Right kidney (tissue), 1 donor: ENCODE results near the gene GFY.

Experiments
- DNase-seq: peaks from one replicate; pipeline ENCODE4 v3.0.0-alpha.2; 2016

Gene GFY

DNA sequence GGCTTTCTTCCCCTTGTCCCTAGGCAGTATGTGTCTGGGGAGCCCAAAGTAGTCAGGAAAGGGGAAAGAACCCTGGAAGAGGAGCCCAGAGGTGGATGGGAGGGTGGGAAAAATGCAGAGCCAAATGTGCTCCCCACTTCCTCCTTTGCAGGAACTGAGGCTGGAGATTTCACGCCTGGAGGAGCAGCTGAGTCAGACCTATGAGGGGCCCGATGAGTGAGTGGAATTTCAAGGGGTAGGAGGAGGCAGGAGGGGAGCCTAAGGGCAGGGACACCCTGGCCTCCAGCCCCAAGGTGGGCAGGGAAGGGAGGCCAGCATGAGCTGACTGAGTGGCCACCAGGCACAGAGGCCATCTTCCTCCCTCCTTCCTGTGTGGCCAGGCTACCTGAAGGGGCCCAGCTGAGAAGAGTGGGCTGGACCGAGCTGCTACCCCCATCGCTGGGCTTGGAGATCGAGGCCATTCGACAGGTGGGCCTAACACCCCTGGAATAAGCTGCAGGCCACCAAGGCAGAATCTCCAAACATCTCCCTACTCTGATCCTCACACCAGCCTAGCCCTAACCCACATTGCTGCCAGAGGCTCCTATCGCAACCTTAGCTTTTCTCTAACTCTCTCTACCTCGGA, 16.3 kb upstream of the GFY start:
- no peak for DNase-seq

DNA sequence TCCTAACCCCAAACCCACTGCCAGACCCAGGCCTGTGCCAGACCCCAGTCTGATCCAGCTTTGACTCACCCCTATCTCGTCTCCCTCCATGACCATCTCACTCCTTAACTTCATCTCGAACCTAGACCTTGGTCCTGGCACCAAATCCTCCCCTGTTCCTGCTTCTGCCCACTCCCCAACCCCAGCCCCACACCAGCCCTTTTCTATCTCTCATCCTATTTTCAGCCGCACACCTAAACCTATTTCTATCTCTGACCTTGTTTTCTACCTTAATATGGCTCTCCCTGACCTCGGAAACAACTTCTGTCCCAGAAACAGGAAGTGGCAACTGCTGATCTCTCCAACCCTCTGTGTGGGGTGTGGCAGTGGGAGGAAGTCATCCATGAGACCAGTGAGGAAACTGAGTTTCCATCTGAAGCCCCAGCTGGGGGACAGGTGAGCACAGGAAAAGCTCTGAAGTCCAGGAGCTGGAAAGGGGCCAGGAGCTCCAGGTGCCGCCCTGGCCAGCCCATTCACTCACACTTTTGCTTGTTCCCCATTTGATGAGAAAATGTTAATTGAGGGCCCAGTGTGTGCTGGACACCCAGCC, 15.7 kb upstream of the GFY start:
- DNase-seq: no peak

DNA sequence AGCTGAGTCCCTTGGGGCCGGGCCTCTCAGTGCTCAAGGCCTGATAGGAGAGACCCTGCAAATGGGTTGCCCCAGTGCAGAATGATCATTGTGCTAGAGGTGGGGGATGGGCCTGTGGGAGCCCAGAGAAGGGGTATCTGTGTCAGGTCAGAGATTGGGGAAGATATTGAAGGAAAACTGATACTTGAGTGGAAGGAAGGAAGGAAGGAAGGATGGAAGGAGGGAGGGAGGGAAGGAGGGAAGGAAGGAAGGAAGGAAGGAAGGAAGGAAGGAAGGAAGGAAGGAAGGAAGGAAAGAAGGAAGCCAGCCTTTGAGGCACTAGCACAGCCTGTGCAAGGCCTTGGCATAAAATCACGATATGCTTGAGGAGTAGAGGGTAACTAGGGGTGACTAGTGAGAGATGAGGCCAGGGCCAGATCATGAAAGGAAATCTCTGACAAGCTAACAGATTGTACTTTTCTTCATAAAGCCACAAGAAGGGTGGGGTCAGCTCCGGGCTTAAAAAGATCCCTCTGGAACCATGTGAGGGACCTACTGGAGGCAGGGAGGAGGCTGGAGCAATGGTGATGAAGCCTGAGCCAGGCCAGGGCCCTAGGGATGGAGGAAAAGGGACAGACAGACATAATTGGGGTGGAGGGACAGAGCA, 13.4 kb upstream of the GFY start:
- DNase-seq: no peak

DNA sequence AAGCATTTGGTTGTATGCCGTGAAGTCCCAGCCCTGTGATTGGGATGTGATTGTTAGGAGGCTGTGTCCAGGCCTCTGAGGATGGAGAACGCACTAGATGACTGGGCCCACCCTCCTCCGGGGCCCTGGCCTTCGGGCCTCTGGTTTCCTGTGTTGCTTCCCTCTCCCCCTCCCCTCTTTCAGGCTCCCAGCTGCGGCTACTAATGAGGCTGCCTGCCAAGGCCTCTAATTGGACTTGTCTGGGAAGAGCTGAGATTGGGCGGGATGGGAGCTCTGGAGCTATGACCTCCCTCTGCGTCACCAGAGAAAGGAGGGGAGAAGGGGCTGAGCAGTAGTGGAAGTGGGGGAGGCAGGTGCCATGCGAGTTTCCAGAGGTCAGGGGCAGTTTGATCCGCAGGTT, 11.8 kb upstream of the GFY start:
- DNase-seq: no peak

DNA sequence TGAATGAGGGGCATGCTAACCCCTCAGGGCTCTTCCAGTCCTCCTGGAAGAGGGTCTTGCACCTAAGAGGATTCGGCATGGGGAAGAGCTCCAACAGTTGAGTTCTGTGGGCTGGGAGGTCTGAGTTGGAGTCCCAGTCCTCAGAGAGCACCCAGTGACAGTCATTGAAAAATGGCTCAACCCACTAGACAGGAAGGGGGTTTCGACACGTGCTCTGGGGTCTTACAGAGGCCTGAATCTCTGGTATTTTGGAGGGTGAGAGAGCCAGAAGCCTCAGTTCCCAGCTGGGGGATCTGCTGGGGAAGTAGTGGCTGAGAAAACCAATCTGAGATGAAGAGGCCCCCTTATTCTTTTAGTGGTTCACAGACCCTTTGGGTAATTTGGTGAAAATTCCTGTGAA, 10.9 kb upstream of the GFY start:
- DNase-seq: no peak

DNA sequence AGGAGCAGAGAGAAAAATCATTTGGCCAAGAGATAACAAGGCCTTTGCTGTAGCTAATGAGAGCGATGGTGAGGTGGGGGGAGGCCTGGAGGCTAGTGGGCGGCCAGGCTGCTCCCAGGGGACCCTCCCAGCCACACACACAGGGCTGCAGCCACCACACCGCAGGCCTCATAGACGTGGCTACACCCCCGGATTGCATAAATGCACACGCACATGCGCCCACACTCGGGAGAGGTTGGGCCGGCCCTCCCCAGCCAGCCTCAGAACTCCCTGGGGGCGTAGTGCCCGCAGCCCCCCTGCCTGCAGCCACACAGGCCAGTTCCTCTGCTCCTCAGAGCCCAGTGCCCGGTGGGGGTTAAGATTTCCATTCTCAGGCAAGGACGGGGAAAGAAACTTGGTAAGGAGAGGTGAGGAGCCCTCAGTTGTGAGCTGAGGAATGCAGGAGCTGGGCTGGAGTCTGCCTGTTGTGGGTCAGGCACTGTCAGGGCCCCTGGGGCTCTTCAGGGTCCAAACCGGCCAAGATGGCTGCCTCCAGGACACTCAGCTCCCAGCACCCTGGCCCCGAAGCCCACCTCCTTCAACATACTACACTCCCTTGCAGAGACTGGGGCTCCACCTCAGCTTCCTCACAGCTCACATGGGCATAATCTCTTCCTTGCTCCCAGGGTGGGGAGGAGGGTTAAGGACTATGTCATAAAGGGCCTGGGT, 9.9 kb upstream of the GFY start:
- DNase-seq: no peak

DNA sequence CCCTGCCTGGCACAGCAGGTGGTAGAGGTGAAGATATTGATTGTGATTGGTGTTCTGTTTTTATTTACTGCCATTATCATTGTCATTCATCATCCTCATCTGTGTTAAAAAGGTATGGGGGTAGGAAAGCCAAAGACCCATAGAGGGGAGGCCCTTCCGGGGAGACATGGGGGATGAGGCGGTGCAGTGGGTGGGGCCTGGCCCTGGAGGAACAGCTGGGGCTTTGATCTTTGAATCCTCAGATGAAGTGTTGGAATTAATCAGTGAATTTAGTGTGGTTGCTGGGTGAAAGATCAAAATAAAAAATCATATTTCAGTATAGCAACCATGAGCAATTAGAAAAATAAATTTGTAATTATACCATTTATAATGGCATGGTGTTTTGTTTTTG, 9.4 kb upstream of the GFY start:
- DNase-seq: no peak

DNA sequence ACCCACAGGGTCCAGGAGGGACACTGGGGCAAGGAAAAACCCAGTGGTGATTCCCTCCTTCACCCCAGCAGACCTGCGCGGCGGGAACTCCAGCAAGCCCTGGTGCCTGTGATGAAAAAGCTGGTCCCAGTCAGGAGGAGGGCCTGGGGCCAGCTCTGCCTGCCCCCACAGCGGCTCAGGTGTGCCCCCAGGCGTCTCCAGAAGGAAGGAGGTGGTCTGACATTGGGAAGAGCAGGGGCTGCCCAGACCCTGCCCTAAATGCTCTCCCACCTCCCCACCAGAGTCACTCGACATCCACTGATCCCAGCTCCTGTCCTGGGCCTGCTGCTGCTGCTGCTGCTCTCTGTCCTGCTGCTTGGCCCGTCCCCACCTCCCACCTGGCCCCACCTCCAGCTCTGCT, 8.1 kb upstream of the GFY start:
- DNase-seq: no peak

DNA sequence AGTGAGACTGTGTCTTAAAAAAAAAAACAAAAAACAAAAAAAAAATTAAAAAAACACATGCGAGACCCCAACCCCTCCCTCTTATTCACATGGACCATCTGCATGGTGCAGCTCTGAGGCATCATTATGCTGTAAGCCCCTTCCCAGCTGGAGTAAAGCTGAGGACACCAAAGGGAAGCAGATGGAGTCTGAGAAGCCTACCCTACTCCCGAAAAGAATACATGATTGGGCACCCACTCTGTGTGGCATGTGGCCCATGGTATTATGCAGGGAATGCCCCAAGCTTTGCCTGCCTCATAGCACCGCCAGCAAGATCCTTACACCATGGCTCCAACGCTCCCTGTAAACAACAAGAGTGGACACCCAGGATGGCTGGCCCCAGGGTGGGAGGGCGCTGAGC, 6.7 kb upstream of the GFY start:
- DNase-seq: no peak

DNA sequence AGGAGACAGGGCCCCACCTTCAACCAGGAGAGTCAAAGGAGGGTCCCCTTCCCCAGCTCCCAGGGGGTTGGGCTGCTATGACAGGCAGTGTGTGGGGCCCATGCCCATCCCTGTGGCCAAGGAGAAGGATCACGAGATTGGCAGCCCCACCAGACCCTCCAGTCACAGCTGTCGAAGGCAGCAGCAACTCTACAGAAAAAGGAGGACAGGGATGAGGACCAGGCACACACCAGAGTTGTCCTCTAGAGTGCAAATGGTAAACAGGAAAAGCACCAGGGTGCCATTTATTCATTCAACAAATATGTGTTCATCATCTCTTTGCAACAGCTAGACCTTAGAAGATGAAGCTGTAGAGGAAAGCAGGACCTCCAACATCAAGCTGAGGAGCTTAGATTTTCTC, 6.0 kb upstream of the GFY start:
- no peak for DNase-seq

DNA sequence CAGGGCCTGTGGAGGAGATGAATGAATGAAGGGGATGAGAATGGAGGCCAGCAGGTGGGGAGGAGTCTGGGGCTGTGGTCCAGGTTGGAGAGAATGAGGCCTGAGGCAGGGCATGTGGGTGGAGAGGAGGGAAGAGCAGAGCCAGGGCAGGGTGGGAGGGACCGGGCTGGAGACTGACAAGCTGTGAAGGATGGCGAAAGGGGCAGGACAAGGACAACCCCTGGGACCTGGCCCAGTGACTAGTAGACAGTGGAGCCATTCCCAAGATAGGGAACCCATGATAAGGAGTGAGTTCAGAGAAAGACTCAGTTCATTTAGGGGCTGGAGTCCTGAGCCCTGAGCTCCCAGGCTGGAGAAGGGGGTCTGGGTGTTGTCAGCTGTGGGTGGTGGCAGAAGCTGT, 5.0 kb upstream of the GFY start:
- DNase-seq: no peak

DNA sequence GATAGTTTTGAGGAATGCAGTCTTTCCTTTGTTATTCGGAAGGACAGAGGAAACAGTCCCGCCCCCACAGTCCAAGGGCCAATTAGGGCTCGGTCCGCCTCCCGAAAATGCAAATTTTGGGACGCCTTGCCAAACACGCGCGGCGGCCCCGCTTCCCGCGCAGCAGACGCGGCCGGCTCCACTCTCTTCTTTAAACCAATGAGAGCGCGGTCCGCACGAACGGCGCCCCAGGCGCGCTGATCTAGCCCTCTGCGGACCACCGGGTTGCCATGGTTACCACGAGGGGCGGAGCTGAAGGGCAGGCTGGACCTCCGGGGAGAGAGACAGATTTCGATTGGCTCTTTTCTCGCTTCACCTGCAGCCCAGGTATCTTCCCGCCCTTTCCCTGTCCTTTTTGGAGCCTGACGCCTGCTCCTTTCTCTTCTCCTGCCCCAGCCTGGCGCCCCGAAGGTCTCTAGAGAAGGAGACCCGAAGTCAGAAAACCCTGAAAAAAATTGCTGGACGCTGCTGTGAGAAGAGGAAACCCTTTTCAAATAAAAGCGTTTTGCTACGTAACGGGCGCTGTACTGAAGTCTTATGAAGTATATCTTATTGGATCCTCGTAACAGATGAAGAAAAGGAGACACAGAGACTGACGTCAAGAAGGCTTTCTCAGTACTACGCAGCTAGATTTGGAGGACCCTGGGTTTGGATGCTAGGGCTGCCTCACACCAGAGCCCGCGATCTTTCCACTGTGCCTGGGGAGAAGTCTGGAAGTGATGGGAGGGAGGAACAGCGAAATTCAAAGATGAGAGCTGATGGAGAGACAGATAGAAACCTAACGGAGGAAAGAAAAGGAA, 3.9 kb upstream of the GFY start:
- DNase-seq: peak; percentile 72

DNA sequence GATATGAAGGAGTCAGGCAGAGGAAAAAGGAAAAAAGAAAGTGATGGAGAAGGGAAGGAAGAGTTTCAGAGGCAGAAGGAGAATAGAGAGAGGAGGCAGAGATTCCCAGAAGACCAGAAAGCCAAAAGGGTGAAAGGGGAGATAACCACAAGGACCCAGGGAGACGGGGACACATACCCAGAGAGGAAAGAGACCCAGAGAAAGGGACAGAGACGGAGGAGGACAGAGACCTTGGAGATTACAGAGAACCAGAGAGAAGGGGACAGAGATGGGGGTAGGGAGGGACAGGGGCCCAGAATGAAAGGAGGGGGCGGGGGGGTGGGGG, 3.3 kb upstream of the GFY start:
- no peak for DNase-seq

DNA sequence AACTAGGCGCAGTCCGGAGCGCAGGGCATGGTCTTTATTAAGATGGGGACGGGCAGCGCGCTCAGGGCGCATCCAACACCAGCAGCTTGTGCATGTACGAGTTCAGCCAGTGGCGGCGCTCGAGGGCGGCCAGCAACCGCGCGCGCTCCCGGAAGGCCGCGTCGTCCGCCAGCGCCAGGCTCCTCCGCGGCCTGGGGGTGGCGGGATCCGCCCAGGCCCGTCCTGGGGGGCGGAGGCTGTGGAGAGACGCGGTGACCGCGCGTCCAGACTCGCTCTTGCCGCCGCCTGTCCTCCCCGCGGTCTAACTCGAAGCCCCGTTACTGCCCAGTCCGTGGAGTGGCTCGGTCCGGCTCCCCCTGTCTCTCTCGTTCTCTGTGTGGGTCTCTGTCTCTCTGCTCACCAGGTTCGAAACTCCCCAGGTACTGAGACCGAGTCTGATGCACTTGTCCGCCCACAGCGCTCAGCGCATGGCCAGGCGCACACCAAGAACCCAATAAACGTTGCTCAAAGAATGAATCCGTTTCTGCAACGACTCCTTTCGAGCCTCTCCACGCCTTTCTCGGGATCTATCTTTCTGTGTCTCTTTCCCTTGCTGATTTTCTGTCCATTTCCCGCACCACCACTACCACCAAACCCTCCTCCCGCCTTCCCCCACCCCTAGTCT, 2.6 kb upstream of the GFY start:
- no peak for DNase-seq

DNA sequence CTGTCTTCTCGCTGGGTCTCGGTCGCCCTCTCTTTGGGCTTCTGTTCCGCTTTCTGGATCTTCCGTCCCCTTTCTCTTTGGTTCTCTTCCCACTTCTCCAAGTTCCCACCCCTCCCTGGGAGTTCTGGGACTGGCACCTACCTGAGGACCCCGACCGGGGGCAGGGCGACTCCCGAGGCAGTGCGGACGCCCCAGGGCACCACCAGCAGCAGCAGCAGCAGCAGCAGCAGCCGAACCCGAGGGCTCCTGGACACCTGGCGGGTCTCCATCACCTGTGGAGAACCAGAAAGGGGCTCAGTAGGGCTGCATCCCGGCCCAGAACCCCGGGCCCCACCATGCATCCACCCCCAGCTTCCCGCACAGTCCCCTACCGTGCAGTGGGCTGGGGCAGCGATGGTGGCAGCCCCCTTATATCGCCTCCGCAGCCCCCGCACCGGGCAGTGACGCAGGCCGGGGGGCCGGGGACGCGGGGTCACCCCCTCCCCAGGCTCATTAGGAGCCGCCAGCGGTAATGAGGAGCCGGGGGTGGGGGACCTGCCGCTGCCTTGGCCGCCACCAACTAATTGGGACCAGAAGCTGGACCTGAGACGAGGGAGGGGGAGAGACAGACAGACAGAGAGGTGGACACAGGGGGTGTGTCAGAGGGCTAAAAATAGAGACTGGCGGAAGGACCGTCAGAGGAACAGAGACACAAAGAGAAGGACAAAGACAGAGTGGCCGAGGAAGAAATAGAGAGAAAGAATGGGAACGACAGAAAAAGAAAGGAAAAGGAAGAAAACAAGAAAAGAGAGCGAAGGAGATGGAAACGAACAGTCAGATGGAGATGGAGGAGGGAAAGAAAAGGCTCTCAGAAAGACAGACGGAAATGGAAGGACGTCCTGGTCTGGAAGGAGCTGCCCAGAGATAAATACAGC, 1.9 kb upstream of the GFY start, which contains the start of gene PTH2:
TSS of gene PTH2 (minus strand) at position 371 of the 914 bp plus-strand sequence. CDS start at position 269, 102 bp downstream.
- no peak for DNase-seq

DNA sequence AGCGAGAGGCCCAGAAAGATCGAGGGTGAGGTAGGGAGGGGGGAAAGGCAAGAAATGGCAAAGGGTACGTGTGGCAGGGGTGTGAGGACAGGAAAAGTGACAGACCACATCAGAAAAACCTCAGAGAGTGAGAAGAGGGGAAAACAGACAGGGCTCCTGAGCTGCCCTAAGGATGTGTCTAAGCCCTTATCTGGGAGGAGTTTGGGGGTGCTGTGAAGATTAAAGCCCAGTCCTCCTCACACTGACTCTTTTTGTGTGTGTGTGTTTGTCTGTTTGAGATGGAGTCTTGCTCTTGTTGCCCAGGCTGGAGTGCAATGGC, 1.2 kb upstream of the GFY start:
- no peak for DNase-seq

DNA sequence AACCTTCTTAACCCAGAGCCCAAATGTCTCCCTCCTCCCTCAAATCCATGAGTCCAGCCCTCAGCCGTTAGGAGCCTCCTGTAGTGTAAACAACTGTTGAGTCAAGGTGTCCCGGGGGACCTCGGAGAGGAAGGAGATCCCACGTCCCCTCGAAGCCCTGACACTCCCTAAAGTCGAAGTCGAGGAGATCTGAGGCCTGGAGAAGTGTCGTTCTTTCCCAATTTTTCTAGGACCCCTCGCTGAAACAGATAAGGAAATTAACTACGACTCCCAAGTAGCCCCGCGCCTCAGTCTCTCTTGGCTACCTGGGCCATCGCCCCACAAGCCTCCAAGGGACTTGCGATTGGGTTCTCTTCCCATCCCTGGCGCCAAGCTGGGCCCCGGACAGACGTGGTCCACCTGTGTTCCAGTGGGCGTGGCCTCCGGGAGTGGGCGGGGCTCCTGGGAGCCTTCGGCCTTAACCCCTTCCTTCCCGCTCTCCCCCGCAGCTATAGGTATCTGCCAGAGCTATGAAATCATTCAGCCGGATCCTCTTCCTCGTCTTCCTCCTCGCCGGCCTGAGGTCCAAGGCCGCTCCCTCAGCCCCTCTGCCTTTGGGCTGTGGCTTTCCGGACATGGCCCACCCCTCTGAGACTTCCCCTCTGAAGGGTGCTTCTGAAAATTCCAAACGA, 869 bp downstream of the GFY start:
- no peak for DNase-seq

DNA sequence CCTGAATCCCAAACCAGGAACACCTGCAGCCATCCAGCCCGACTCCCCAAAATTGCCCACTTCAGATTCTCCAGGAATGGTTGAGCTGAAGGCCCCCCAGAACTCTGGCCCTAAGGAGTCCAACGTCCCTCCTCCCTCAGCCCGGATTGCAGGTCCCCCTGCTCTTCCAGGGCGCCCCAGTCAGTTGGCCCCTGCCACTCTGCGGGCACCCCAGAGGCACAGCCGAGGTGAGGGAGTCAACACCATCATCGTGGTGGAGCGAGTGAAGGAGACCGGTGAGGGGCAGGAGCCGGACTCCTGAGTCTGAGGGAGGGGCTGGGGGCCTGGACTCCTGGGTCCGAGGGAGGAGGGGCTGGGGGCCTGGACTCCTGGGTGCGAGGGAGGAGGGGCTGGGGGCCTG, 2.2 kb downstream of the GFY start:
- no peak for DNase-seq

DNA sequence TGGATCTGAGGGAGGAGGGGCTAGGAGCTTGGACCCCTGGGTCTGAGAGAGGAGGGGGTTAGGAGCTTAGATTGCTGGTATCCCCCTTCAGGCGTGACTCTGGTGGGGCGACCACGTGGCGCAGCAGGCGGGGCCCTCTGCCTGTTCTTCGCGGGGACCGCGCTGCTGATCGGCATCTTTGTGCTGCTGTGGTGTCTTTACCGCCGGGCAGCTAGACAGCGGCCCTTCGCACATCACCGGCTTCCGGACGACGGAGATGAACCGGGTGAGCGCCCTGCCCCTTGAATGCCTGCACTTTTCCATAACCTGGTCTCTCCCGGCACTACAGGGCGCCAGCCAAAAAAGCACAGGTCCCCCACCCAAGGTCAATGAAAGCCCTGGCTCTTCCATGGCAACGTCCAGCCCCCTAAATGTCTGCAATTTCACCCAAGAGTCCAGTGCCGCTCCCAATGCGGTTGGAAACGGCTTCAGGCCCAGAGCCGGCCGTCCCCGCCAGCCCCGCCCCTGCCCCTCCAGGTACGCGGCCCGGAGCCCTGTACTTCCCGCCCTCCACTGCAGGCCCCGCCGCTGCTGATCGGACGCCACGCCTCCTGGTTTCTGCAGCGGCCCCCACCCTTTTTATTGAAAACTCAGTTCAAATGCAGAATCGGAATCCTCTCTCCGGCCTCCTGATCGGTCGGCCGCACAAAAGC, 2.8 kb downstream of the GFY start:
- DNase-seq: no peak
